Measurements from ENCODE around the gene MST1R.
"Not testable (repeated sequence)": the region's sequence is repeated elsewhere in the genome, so short reads cannot be mapped to it uniquely, and the experiment has no call there.

Gene MST1R

DNA sequence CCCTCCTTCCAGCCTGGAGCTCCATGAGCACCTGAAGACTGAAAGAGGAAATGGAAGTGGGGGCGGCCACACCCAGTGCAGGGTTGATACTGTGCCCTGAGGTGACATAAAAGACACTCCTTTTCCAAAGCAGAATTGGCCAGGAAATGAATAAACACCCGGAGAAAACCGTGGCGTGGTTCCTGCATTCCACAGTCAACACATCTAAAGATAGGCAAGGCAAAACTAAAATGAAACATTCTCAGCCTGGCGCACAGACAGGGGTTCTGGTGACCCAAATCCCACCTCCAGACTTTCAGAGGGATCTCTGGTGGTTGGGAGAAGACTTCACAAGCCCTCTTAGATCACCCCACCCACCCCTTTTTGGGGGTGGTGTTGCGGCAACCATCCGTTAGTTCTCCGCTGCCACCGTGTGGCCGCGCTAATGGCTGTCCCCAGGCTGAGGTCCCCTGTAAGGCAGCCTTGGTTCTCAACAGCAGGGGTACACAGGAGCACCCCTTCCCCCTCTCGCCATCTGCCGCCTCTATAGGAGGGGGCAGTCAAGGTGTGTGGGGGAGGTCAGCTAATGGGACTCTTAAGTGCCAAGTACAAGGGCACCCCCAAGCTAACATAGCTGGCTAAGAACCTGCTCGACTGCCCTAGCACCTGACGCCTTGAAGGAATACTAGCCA, 2.5 kb upstream of the MST1R start (continued):
- TF ChIP-seq TOX (CRISPR knock-in tag; IDR thresholded peaks at IDR 0.05; ENCODE audit: borderline replicate concordance): no peak

DNA sequence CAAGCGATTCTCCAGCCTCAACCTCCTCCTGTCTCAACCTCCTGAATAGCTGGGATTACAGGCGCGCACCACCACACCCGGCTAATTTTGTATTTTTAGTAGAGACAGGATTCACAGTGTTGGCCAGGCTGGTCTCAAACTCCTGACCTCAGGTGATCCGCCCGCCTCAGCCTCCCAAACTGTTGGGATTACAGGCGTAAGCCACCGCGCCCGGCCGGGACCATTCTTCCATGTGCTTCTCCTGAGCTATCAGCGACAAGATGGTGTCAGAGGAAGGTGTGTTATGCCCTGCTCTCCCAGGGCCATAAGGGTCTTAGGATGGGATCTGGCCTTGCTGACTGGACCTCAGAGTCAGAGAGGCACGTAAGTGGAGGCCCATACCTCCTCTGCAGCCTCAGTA, 775 bp upstream of the MST1R start:
- ATAC-seq: not testable (repeated sequence)

DNA sequence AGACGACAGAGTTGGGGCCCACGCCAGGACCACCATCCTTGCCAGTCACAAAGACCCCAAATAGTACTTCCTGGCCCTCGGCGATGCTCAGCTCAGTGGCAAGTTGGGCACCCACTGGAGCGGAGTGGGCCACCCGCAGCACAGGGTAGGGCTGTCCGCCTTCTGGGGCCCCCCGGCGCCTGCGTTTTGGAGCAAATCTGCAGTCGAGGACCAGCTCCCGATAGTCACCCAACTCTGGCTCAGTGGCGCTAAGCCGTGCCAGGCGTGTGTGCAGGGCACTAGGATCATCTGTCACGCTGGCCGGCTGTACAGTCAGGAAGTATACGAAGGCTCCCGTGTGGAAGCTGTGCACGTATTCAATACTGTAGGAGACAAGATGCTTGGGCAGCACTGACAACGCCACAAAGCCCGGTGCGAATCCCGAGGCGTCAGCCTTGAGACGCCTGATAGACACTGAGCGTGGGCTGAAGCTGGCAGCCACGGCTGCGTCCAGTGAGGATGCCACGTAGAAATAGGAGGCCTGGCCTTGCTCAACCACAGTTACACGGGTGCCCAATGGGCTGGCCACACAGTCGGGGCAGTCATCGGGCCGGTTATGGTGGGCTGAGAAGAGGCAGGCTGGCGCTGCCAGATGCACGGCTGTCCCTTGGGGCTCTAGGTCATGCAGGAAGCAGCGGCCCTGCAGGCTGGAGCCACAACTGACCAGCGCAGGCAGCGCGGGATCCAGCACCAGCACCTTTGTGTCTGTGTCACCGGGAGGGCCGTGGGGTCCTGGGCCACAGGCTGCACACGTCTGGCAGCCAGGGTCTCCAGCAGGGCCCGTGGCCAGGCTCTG, 945 bp downstream of the MST1R start:
- TF ChIP-seq, protein P1, sequence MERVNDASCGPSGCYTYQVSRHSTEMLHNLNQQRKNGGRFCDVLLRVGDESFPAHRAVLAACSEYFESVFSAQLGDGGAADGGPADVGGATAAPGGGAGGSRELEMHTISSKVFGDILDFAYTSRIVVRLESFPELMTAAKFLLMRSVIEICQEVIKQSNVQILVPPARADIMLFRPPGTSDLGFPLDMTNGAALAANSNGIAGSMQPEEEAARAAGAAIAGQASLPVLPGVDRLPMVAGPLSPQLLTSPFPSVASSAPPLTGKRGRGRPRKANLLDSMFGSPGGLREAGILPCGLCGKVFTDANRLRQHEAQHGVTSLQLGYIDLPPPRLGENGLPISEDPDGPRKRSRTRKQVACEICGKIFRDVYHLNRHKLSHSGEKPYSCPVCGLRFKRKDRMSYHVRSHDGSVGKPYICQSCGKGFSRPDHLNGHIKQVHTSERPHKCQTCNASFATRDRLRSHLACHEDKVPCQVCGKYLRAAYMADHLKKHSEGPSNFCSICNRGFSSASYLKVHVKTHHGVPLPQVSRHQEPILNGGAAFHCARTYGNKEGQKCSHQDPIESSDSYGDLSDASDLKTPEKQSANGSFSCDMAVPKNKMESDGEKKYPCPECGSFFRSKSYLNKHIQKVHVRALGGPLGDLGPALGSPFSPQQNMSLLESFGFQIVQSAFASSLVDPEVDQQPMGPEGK (CRISPR knock-in tag; IDR thresholded peaks at IDR 0.05; ENCODE audit: borderline replicate concordance): no peak
- TF ChIP-seq TCF4 (CRISPR knock-in tag; IDR thresholded peaks at IDR 0.05; ENCODE audit: borderline replicate concordance) (no peak), ZFP30 (CRISPR knock-in tag; IDR thresholded peaks at IDR 0.05) (no peak), RARB (CRISPR knock-in tag; IDR thresholded peaks at IDR 0.05) (no peak)
- no peak for ATAC-seq

DNA sequence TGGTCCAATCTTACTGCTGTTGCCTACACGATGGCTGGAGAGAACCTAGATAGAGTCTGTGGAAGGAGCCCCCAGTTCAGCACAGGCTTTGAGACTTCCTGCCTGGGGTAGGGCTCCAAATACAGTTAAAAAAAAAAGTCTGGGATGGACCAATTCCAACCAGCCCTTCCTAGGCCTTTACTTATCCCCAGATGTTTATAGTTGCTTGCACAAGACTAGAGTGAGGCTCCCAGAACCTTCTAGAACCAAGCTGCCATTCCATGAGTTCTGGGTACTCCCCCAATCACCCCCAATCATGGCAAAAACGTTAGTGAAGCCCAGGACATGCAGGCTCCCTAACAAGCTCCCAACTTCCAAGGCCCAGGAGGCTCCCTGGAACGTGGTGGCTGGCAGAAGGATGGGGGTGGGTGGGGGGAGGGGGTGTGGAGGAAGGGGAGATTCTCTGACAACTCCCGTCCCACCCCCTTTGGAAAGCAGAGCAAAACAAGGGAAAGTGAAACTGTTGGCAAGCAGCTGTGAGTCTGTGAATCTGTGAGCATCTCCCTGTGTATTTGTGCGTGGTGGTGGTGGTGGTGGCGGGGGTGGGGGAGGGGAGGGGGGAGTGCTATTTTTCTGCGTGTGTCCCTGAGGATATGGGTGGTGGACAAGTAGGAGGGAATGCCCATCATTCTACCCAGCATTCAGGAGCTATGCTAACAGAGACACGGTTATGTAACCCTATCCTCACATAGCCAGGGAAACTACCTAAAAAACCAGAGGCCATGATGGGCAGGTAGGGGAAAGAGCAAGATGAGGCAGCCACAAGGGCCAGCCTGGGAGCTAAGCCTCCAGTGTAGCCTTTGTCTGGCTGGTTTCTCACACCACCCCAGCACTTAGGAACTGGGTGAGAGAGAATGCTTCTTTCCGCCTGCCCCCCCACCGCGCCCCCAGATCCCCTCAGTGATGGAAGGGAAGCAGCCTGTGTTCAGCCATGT, 2.0 kb downstream of the MST1R start:
- ATAC-seq: no peak
- TF ChIP-seq ZNF8 (CRISPR knock-in tag; IDR thresholded peaks at IDR 0.05): no peak
- TF ChIP-seq ISL1 (CRISPR knock-in tag; IDR thresholded peaks at IDR 0.05): no peak
- TF ChIP-seq ARNTL (CRISPR knock-in tag; IDR thresholded peaks at IDR 0.05; ENCODE audit: borderline replicate concordance, low read depth): no peak
- TF ChIP-seq ESRRG (CRISPR knock-in tag; IDR thresholded peaks at IDR 0.05): no peak
- TF ChIP-seq GLIS3 (CRISPR knock-in tag; IDR thresholded peaks at IDR 0.05): no peak
- TF ChIP-seq OSR1 (CRISPR knock-in tag; IDR thresholded peaks at IDR 0.05): no peak
- TF ChIP-seq ZC3H10 (CRISPR knock-in tag; IDR thresholded peaks at IDR 0.05): no peak
- TF ChIP-seq, protein P2, sequence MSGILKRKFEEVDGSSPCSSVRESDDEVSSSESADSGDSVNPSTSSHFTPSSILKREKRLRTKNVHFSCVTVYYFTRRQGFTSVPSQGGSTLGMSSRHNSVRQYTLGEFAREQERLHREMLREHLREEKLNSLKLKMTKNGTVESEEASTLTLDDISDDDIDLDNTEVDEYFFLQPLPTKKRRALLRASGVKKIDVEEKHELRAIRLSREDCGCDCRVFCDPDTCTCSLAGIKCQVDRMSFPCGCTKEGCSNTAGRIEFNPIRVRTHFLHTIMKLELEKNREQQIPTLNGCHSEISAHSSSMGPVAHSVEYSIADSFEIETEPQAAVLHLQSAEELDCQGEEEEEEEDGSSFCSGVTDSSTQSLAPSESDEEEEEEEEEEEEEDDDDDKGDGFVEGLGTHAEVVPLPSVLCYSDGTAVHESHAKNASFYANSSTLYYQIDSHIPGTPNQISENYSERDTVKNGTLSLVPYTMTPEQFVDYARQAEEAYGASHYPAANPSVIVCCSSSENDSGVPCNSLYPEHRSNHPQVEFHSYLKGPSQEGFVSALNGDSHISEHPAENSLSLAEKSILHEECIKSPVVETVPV (CRISPR knock-in tag; IDR thresholded peaks at IDR 0.05): no peak
- TF ChIP-seq RARB (CRISPR knock-in tag; IDR thresholded peaks at IDR 0.05): no peak
- TF ChIP-seq TOX (CRISPR knock-in tag; IDR thresholded peaks at IDR 0.05; ENCODE audit: borderline replicate concordance): no peak
- no peak for TF ChIP-seq ZNF70 (CRISPR knock-in tag; IDR thresholded peaks at IDR 0.05)
- no peak for TF ChIP-seq PPARA (CRISPR knock-in tag; IDR thresholded peaks at IDR 0.05; ENCODE audit: borderline replicate concordance)
- no peak for TF ChIP-seq ZFP3 (CRISPR knock-in tag; IDR thresholded peaks at IDR 0.05)
- TF ChIP-seq, protein P3, sequence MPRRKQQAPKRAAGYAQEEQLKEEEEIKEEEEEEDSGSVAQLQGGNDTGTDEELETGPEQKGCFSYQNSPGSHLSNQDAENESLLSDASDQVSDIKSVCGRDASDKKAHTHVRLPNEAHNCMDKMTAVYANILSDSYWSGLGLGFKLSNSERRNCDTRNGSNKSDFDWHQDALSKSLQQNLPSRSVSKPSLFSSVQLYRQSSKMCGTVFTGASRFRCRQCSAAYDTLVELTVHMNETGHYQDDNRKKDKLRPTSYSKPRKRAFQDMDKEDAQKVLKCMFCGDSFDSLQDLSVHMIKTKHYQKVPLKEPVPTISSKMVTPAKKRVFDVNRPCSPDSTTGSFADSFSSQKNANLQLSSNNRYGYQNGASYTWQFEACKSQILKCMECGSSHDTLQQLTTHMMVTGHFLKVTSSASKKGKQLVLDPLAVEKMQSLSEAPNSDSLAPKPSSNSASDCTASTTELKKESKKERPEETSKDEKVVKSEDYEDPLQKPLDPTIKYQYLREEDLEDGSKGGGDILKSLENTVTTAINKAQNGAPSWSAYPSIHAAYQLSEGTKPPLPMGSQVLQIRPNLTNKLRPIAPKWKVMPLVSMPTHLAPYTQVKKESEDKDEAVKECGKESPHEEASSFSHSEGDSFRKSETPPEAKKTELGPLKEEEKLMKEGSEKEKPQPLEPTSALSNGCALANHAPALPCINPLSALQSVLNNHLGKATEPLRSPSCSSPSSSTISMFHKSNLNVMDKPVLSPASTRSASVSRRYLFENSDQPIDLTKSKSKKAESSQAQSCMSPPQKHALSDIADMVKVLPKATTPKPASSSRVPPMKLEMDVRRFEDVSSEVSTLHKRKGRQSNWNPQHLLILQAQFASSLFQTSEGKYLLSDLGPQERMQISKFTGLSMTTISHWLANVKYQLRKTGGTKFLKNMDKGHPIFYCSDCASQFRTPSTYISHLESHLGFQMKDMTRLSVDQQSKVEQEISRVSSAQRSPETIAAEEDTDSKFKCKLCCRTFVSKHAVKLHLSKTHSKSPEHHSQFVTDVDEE (CRISPR knock-in tag; IDR thresholded peaks at IDR 0.05): no peak
- TF ChIP-seq, protein P4, sequence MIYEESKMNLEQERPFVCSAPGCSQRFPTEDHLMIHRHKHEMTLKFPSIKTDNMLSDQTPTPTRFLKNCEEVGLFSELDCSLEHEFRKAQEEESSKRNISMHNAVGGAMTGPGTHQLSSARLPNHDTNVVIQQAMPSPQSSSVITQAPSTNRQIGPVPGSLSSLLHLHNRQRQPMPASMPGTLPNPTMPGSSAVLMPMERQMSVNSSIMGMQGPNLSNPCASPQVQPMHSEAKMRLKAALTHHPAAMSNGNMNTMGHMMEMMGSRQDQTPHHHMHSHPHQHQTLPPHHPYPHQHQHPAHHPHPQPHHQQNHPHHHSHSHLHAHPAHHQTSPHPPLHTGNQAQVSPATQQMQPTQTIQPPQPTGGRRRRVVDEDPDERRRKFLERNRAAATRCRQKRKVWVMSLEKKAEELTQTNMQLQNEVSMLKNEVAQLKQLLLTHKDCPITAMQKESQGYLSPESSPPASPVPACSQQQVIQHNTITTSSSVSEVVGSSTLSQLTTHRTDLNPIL (CRISPR knock-in tag; IDR thresholded peaks at IDR 0.05; ENCODE audit: low read depth): no peak
- TF ChIP-seq TCF4 (CRISPR knock-in tag; IDR thresholded peaks at IDR 0.05; ENCODE audit: borderline replicate concordance): no peak
- TF ChIP-seq ZFP30 (CRISPR knock-in tag; IDR thresholded peaks at IDR 0.05): no peak
- TF ChIP-seq CSDC2 (CRISPR knock-in tag; IDR thresholded peaks at IDR 0.05): no peak
- TF ChIP-seq ZNF565 (CRISPR knock-in tag; conservative IDR thresholded peaks at IDR 0.05; ENCODE audit: low read depth): no peak
- no peak for TF ChIP-seq BACH2 (CRISPR knock-in tag; IDR thresholded peaks at IDR 0.05; ENCODE audit: borderline replicate concordance)
